NCI-H1694 treated with DMSO at 0.1 percent for 48 hours (cell line): Measurements from ENCODE around the gene OPCML.
A peak's percentile ranks its signal among the peaks of the same experiment; 100 is the strongest.

Experiments used
- DNase-seq: peaks from one replicate; lab custom pipeline; 2025; lab: John Stamatoyannopoulos, UW

Gene OPCML

GRCh38 chr11:132607575-132607974, 924.7 kb downstream of the OPCML start:
- DNase-seq, result no peak

DNA sequence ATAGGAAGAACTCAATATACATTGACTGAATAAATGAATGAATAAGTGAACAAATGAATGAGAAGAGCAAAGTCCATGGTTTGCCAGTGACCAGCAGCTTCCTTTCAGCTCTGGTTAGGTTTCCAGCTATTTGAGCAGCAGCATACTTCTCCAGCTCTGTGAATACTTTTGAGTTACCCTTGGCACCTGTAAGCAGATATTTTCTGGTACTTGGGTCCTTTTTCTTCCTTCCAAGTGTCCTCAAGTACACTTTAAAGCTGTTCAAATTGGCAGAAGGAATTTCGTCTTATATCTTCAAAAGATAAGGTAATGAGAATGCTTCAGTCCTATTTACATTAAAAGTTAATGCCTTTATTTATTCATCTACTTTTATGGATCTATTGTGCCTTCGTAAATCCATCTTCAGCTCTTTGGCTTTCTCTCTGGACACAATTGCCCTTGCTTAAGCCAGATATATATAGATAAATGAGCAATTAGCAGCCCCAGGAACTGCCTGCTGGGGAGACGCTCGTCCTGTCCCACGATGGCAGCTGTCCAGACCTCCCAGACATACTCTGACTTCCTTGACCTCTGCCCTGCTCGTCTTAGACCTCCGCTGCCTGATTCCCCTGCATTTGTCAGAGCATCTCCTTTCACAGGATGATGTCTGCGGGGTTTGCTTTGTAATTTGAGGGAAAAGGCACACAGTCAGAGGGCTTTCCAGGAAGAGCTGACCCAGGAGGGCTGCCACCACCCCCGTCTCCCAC, 926.3 kb downstream of the OPCML start:
- no peak for DNase-seq

DNA sequence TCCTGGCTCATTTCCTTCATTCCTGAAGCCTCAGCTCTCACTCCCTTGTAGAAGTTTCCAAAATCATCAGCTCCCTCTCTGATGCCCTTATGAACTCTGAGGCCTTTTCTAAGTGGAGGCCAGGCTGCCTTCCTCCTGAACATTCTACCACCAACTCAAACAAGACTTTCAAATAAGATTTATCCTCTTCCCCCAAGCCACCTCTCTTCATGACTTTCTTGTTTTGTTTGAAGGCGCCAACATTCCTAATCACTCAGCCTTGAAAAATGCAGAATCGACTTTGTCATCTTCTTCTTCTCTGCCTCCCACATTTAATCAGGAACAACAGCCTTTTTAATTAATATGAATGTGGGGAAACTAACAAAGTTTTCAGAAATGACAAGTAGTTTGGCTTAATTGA, 927.9 kb downstream of the OPCML start:
- DNase-seq, result no peak

DNA sequence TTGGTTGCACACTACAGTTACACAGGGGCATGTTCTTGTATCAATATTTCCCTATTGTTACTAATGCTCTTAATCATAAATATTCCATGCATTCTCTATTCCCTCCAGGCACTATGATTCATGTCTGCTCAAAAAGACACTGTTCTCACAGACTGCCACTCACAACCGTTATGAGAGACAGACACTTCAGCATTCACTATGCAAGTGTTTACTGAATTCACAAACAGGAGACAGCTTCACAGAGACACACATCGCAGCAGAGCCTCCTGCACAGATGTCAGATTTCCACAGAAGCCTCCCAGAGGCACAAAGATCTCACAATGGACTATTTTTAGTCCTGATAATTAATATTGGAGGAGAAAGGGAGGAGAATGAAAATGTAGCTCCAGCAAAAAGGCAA, 930.4 kb downstream of the OPCML start:
- no peak for DNase-seq

DNA sequence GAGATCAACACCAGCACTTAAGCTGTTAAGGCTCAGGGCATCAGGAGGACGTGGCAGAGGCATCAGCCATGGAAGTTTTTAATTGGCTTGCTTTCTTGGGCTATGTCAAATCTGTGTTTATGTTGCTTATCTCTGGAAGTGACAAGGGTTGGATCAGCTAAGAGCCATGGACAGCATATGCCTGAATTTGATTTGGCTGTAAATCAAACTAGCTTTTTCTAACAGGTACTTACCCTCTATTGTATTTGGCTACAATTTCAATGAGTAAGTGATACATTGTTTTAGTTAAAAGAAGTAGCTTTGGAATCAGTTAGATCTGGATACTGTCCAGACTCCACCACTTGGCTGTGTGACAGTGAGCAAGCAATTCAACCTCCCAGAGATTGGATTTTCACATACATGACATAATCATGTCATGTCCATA, 936.6 kb downstream of the OPCML start:
- no peak for DNase-seq

- no peak for DNase-seq
Measured at GRCh38 chr11:132595246-132595645, 937.1 kb downstream of the OPCML start.

DNA sequence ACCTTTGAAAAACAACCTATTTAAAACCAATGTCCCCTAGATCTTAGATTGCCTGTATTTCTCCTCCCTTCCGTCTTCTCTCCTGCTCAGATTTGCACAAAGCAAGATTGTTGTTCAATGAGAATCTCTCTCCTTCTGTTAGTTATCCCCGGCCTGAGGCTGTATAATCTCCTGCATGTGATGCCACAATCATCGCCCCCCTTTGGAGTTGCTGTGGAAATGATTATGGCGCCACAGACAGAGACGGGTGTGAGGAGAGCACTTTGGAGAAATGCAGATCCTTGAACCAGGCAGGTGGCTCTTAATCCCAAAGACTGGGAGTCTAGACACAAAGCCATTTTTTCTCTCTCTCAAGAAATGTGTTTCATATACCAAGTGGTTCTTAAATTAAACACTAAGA, 941.3 kb downstream of the OPCML start:
- DNase-seq, result no peak

DNA sequence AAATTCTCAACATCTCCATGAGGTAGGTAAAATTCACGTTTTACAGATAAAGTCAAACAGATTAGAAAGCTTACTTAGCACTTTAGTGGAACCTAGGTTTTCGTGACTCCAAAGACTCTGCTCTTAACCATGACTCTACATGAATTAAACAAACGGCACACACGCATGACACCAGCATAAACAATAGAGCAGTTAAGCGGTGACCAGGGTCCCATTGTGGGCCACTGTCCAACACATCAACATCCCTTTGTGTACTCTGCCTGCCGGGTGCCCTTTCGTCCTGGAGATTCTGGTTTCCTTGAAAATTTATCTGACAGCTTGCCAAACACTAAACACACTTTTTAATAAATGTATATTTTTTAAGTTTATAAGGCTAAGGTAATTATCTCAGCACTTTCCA, 941.7 kb downstream of the OPCML start:
- no peak for DNase-seq

- no peak for DNase-seq
Measured at GRCh38 chr11:132589791-132590190, 942.5 kb downstream of the OPCML start.

- DNase-seq, result no peak
Measured at GRCh38 chr11:132588366-132588765, 943.9 kb downstream of the OPCML start.

GRCh38 chr11:132587716-132588115, 944.6 kb downstream of the OPCML start:
- no peak for DNase-seq

GRCh38 chr11:132586801-132587200, 945.5 kb downstream of the OPCML start:
- DNase-seq, result peak; percentile 48

DNA sequence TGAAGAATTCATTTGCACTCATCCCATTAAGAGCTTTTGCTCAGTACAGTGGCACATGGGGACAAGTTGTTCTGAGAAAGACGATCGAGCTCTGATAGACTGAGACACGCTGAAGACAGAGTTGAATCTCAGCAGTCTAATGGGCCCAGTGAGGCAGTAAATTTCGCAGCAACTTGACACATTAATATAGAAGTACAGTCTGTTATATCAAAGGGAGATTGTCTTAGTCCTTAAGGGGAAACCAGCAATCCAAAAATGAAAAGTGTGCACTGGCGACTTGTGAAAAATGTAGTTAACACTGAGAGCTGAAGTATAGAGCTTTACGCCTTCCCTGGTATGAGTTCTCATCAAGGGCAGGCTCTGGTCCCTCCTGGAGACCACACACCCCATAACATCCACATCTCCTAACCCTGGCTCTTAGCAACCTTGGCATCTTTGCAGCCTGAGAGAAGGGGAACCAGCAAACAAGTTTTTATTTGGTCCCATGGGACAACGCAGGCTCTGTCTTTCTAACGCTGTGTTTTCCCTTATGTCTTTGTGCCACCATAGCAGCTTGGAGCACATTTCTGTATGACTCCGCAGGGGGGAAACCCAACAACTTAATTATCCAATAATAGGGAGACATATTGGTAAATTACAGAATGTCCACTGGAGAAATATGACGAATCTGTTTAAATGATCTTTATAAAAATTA, 952.5 kb downstream of the OPCML start:
- DNase-seq, result no peak

GRCh38 chr11:132579136-132579535, 953.2 kb downstream of the OPCML start:
- DNase-seq, result no peak

DNA sequence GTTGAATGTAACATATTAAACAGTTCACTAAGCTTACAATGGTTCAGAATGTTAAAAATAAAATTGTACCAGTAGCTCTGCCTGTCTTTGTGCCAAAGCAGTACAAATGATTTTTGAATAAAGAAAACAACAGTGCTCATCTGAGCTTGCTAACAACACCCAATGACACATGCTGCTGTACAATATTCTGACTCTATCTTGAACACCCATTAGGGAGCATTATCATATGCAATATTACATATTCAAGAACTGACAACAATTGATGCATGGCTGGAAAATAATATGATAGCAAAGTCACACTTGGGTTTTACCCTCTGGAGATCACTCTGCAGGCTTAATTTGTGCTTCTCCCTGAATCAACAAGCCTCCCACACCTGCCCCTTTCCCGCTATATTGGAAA, 953.7 kb downstream of the OPCML start:
- DNase-seq, result no peak

GRCh38 chr11:132576706-132577105, 955.6 kb downstream of the OPCML start:
- DNase-seq, result no peak

DNA sequence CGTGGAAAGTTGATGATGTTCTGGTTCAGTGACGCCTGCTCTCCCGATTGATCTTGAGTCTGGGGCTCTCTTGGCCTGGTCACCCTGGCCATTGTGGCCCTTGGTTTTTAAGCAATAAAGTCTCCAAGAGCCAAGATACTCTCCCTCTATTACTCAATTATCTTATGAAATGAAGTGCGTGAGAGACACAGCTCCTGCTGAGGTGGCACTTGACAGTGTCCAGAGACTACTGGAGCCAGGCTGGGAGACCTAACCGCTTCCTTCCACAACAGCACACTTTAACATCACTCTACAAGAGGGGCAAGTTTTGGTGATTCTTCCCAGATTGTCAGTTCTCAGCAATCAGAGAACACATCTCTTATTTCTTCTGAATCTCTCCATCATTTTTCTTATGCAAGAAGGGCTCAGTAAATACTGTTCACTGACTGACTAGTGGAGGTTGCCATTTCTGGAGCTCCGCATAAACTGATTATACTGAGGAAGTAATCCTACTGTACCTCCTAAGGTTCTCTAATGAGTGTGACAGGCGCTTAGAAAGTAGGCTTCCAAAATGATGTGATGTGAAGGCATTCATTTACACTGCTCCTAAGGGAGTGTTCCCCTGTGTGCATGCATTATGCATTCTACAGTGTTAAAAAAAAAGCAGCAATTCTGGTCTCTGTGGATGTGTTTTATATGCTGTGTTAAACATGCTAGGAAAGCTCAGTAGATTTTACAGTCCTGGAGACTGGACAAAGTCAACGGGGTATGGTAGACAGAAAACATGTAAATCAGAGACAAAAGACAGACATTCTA, 968.0 kb downstream of the OPCML start:
- DNase-seq, result no peak

- no peak for DNase-seq
Measured at GRCh38 chr11:132563050-132563449, 969.3 kb downstream of the OPCML start.

DNA sequence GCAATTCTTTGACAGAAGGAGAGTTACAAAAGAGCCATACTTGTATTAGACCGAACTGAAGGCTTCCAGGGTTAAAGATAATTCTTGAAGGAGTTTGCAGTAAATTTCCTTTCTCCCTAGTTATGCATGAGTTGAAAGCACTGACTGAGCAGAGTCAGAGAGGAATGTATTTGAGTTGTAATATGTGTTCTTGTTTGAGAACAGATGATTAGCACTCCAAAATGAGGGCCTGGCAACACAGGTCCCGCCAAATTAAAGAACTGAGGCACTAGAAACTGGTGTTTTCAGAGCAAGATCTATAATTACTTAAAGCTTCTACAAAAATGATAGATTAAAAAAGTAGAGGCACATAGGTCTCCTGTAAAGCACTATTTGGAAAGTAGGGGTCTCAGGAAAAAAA, 970.4 kb downstream of the OPCML start:
- no peak for DNase-seq

GRCh38 chr11:132559331-132560036, 972.8 kb downstream of the OPCML start:
- no peak for DNase-seq

GRCh38 chr11:132556316-132556715, 976.0 kb downstream of the OPCML start:
- no peak for DNase-seq

GRCh38 chr11:132555617-132556016, 976.7 kb downstream of the OPCML start:
- no peak for DNase-seq
